Kidney (tissue), 14 donors: ENCODE data around the gene CD79B. TPM values are rescaled to one million over a fixed set of nuclear protein-coding genes. Genes with fewer than 3 reads are reported as not detected.

Source experiments
- DNase-seq, 5 donors: peaks; one replicate each; pipeline ENCODE4 v3.0.0-alpha.2; 2013 to 2020
- FAIRE-seq: peaks from 2 replicates; lab custom pipeline; 2012; peaks lifted over from hg19 to GRCh38; lab: Jason Lieb, UNC
- H3K27ac ChIP-seq, 2 donors: one replicate each; pipeline ENCODE4 v1.7.0; 2013; ENCODE audit warnings: low read depth in 2 of 2, low read length in 2 of 2, inconsistent platforms in 1 of 2
- H3K27me3 ChIP-seq: one replicate; pipeline ENCODE4 v1.7.1; 2013; ENCODE audit warnings: low read length, inconsistent platforms; ENCODE audit not compliant: control insufficient read depth, insufficient read depth
- H3K36me3 ChIP-seq, 3 donors: one replicate each; pipeline versions ENCODE4 v1.7.0 to v1.7.1; 2013; ENCODE audit warnings: low read length in 3 of 3, control low read depth in 1 of 3, inconsistent platforms in 1 of 3; ENCODE audit not compliant: insufficient read depth in 3 of 3, control insufficient read depth in 2 of 3
- H3K4me1 ChIP-seq, 3 donors: one replicate each; pipeline versions ENCODE4 v1.7.0 to v1.7.1; 2013; ENCODE audit warnings: low read length in 3 of 3, inconsistent platforms in 1 of 3, low read depth in 1 of 3; ENCODE audit not compliant: control insufficient read depth in 2 of 3, insufficient read depth in 2 of 3
- H3K4me3 ChIP-seq, 3 donors: one replicate each; pipeline versions ENCODE4 v1.7.0 to v1.8.1; 2013; ENCODE audit warnings: low read length in 3 of 3, control low read depth in 1 of 3, inconsistent platforms in 1 of 3
- H3K9ac ChIP-seq, 3 donors: one replicate each; pipeline versions ENCODE4 v1.7.0 to v1.7.1; 2013; ENCODE audit warnings: low read length in 3 of 3, control low read depth in 1 of 3, inconsistent platforms in 1 of 3
- H3K9me3 ChIP-seq, 3 donors: one replicate each; pipeline versions ENCODE4 v1.7.0 to v1.7.1; 2013; ENCODE audit warnings: low read length in 3 of 3, control low read depth in 1 of 3, inconsistent platforms in 1 of 3; ENCODE audit not compliant: control insufficient read depth in 2 of 3, insufficient read depth in 1 of 3
- intact Hi-C: fragments of 100-400 bp; cut with DNase I; formaldehyde crosslinking; loops from one replicate; pipeline ENCODE4 v1.11.1; 2022
- polyA plus RNA-seq: library from polyadenylated mRNA; stranded (reverse); fragments of 350-450 nt; fragmentation: Illumina TruSeq; extraction: RNeasy Lipid Tissue Mini Kit (QIAGEN cat#74804); gene quantifications from one replicate; pipeline ENCODE4 v1.2.3, GENCODE V29; 2014; ENCODE audit warnings: low read depth, low replicate concordance; ENCODE audit not compliant: insufficient read depth
- total RNA-seq: library from RNA; stranded (reverse); fragmentation: NEBNext Ultra II Directional; extraction: Animal tissue kit (Norgen Biotek cat#: 25700); gene quantifications from one replicate; pipeline ENCODE4 v1.2.1, GENCODE V29; 2021
- TF ChIP-seq, protein P1 (sequence below): IDR thresholded peaks from 3 replicates; pipeline ENCODE4 v1.5.1; 2012; ENCODE audit warnings: mild to moderate bottlenecking, moderate library complexity, borderline replicate concordance; ENCODE audit not compliant: insufficient read depth; ENCODE audit errors: extremely low read depth
- donor health status: control.
- donor health status: control.
- donor health status: control.
- donor health status: control.
- donor health status: control.
- donor health status: DM: yes; HTN: yes; CAD: no.
- donor health status: Normal renal cell carcinoma (clear cell type).

The CD79B gene
- total and polyA plus RNA-seq, 2 donors from 2014 or later = 5.2 to 11.4 TPM

DNA sequence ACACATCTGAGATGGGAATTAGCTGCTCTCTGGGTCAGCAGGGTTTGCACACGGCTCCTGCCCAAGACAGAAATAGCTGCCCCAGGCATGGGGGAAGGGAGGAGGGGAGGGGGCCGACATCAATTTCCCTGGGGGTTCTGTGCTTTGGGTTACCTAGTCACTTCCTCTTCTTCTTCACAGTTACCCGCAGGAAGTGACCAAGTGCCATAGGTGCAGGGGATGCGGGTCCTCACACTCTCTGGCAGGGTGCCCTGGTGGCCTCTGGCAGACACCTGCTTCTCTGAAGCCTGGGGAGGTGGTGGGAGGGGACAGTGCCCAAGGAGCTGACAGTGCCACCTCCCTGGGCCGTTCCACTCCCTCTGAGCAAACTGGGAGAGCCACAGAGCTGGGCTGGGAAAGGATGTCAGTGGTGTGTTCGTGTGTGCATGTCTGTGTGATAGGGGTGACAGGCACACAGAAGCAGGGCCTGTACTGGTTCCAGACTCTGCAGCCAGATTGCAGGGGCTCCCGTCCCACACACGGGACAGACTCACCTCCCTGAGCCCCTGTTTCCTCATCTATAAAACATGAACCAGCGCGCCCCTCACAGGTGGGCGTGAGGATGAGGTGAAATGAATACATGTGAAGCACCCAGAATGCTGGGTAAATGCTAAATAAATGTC, 22.4 kb upstream of the CD79B start:
- no peak overlapping the region for H3K9ac ChIP-seq
- FAIRE-seq (no peak), DNase-seq (no peak)
- TF ChIP-seq, protein P1, sequence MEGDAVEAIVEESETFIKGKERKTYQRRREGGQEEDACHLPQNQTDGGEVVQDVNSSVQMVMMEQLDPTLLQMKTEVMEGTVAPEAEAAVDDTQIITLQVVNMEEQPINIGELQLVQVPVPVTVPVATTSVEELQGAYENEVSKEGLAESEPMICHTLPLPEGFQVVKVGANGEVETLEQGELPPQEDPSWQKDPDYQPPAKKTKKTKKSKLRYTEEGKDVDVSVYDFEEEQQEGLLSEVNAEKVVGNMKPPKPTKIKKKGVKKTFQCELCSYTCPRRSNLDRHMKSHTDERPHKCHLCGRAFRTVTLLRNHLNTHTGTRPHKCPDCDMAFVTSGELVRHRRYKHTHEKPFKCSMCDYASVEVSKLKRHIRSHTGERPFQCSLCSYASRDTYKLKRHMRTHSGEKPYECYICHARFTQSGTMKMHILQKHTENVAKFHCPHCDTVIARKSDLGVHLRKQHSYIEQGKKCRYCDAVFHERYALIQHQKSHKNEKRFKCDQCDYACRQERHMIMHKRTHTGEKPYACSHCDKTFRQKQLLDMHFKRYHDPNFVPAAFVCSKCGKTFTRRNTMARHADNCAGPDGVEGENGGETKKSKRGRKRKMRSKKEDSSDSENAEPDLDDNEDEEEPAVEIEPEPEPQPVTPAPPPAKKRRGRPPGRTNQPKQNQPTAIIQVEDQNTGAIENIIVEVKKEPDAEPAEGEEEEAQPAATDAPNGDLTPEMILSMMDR = no peak
- H3K9me3 ChIP-seq = no peaks in the 10 kb centered on the region
- no peak overlapping the region for H3K4me3 ChIP-seq
- intact Hi-C loops = no loop called here
- H3K27me3 ChIP-seq = no peaks in the 10 kb centered on the region
- H3K27ac ChIP-seq = no peak overlapping the region
- no peaks in the 10 kb centered on the region for H3K36me3 ChIP-seq
- H3K4me1 ChIP-seq = no peaks in the 10 kb centered on the region

DNA sequence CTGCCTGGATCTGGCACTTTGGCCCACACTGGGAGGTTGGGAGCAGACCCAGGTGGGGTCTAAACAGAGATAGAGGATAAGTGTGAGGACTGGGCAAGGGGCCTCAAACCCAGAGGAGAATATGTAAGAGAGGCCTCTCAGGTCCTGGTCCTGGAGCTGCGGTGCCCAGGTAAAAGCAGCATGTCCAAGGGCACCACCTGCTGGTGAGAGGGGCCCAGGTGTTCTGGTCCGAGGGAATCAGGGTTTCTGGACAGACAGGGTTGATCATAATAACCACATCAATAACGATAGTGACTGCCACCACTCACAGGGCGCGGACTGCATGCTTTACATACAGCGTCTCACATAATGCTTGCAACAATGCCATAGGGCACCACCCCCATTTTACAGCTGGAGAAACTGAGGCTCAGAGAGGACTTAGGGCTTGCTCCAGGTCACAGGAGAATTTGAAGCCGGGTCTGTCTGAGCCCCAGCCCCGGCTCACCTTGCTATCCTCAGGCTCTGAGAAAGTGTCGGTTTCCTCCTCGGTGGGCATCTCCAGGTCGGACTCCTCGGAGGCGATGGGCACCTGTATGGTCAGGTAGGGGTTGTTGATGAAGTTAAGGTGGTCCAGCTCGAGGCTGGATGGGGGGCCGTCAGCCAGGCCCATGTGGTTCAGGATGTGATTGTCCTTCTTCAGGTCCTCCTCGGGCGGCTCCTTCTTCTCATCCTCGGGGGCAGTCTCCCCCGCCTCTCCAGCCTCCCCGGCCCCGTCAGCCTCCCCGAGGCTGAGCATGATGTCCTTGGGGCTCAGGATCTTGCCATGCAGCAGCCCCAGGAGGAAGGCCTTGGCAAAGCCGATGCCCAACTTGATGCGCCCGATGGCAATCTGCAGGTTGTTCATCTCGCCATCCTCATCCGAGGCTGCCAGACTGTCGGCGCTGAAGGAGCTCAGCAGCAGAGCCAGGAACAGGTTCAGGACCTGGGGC, 19.1 kb upstream of the CD79B start:
- Histone ChIP-seq H3K36me3 (no peaks in the 10 kb centered on the region), H3K9me3 (no peaks in the 10 kb centered on the region), H3K27me3 (no peaks in the 10 kb centered on the region), H3K27ac (no peak overlapping the region), H3K9ac (no peak overlapping the region), H3K4me3 (no peak overlapping the region), H3K4me1 (peaks cover 0 to 4% (median 0%) of the 10 kb centered on the region in 3 donors)
- TF ChIP-seq, protein P1 = peak; percentile 28
- intact Hi-C loops = no loop called here
- DNase-seq (peak in 3 of 5 donors; percentile 51 to 66 (median 64)), FAIRE-seq (no peak)

DNA sequence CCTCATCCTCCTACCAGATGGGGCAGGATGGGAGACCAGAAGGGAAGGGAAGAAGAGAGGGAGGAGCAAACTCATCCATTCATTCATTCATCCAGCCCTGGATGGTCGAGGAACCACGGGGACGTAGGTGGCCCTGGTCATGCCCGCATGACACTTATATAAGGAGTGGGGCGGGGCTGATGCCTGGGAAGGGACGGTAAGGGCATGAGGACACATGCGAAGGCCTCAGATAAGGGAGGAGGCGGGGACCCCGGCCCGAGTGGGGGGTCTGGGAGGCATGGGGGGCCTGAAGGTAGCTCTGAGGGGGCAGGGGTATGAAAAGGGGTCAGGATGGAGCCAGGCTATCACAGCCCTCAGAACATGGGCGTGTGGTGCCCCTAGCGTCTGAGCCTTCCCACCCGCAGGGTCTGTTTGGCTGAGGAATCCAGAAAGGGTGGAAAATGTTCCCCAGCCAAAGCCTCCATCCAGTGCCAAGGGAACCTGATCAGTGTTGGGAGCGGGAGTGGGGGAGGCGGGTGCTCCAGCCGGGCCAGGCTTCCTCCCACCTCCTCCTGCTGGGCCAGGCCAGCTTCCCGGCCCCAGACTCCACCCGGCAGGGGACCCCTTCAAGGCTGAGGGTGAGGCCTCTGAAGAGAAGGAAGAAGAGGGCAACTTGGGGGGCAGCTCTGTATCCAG, 17.6 kb upstream of the CD79B start:
- Histone ChIP-seq H3K9ac (no peak overlapping the region), H3K4me3 (no peak overlapping the region), H3K27ac (no peak overlapping the region), H3K9me3 (no peaks in the 10 kb centered on the region), H3K4me1 (peaks cover 0 to 7% (median 0%) of the 10 kb centered on the region in 3 donors), H3K27me3 (no peaks in the 10 kb centered on the region), H3K36me3 (no peaks in the 10 kb centered on the region)
- DNase-seq (no peak), FAIRE-seq (no peak)
- intact Hi-C loops = no loop called here
- TF ChIP-seq, protein P1 = no peak
